ENCODE measurements around the gene HIPK2. TPM values are rescaled to one million over a fixed set of nuclear protein-coding genes. Genes with fewer than 3 reads are reported as not detected.

Gene HIPK2
- total and polyA plus RNA-seq, 10 of the 15 experiments (the other 5 are each of a cell fraction or from before 2014, with no cell fraction given), result 1.7 to 39.0 (median 9.4) TPM

GRCh38 chr7:139753081-139753692 is 24.6 kb downstream of the HIPK2 start:
- H3K27ac ChIP-seq (ENCODE audit: control insufficient read depth, insufficient read depth), result no peak overlapping the region
- no peaks in the 10 kb centered on the region; a peak in 1 of 4 replicates for H3K36me3 ChIP-seq (ENCODE audit: control insufficient read depth in 2 of 2, insufficient read depth in 2 of 2, low read length in 1 of 2)
- no peak for DNase-seq (ENCODE audit: low read depth, low spot score)
- CTCF ChIA-PET, result interaction anchor here (0.6 to 1.7 kb wide), 4 partner anchors 16 to 108 kb away, joined by 3 to 7 read pairs (median 4); no protein-coding TSS in a partner anchor
- H3K4me1 ChIP-seq (ENCODE audit: control insufficient read depth, insufficient read depth, low read length), result peaks cover 3% of the 10 kb centered on the region; the same call in 1 of the 2 replicates
- SMC1A ChIA-PET (ENCODE audit: uncharacterized antibody, unreplicated experiment), result interaction anchor here (1.6 to 1.8 kb wide), 2 partner anchors 80 to 106 kb away, joined by 4 read pairs; no protein-coding TSS in a partner anchor
- 84% methylated on average over 7 of the region's 7 CpGs for WGBS (ENCODE audit: insufficient coverage, insufficient replicate concordance, low lambda C conversion rate, missing lambda C conversion rate)
- intact Hi-C loops (cut with micrococcal nuclease; ENCODE audit: unreplicated experiment) (no loop called here), in situ Hi-C loops (cut with MboI) (no loop called here)
- no peak overlapping the region for H3K4me2 ChIP-seq (ENCODE audit: control insufficient read depth, insufficient read depth)
- no TSS peak for BruUV-seq (replicated peaks)
- H4K20me1 ChIP-seq (ENCODE audit: control insufficient read depth, insufficient read depth), result peaks cover 7% of the 10 kb centered on the region; the same call in 1 of the 2 replicates
- H3K4me3 ChIP-seq, result no peak overlapping the region
- TF ChIP-seq E2F8 (IDR thresholded peaks at IDR 0.05; ENCODE audit: low read depth, partially characterized antibody), result no peak
- no peak for TF ChIP-seq TCF7 (IDR thresholded peaks at IDR 0.05; ENCODE audit: borderline replicate concordance)
- peak; percentile 14; the same call in 1 of the 2 replicates for TF ChIP-seq POLR2A (IDR thresholded peaks at IDR 0.05; ENCODE audit: low read depth, low read length)
- POLR2A ChIA-PET, result no interaction called here
- no peaks in the 10 kb centered on the region for H3K27me3 ChIP-seq (replicated peaks in 1 of 2; ENCODE audit: control insufficient read depth in 2 of 2, insufficient read depth in 2 of 2, low read length in 1 of 2)
- H3K79me2 ChIP-seq (ENCODE audit: control insufficient read depth, insufficient read depth, low read length), result peaks cover 8% of the 10 kb centered on the region
- H2AFZ ChIP-seq (ENCODE audit: control insufficient read depth, low read depth, low read length), result no peak overlapping the region
- no peak for FAIRE-seq
- no peak overlapping the region for H3K9ac ChIP-seq (ENCODE audit: control insufficient read depth, insufficient read depth, low read length)
- no peaks in the 10 kb centered on the region for H3K9me3 ChIP-seq (replicated peaks; ENCODE audit: control insufficient read depth, insufficient read depth, low read length)
- ATAC-seq, result peak; percentile 45
- RAD21 ChIA-PET (ENCODE audit: unreplicated experiment), result interaction anchor here (0.8 kb wide), 1 partner anchor 80 kb away, joined by 3 read pairs; no protein-coding TSS in a partner anchor

Data from GM12878 (cell line).